ENCODE results near the gene ALOX5. TPM values are rescaled to one million over a fixed set of nuclear protein-coding genes. Genes with fewer than 3 reads are reported as not detected.

ALOX5 gene
- total RNA-seq, 1 experiment from 2014 or later: 66.5 TPM

- H3K4me2 ChIP-seq: no peak overlapping the region
- H3K4me3 ChIP-seq: no peak overlapping the region
- no TSS peak for BruUV-seq (replicated peaks)
- H4K20me1 ChIP-seq (ENCODE audit: insufficient read depth): peaks cover 4% of the 10 kb centered on the region
- no peak overlapping the region for H2AFZ ChIP-seq
- ChIA-PET CTCF (no interaction called here), POLR2A (ENCODE audit: unreplicated experiment) (no interaction called here)
- no peaks in the 10 kb centered on the region for H3K9me2 ChIP-seq (ENCODE audit: insufficient read depth)
- no peaks in the 10 kb centered on the region for H3K27me3 ChIP-seq (ENCODE audit: insufficient read depth, low read depth)
- H3K36me3 ChIP-seq (ENCODE audit: low read depth): no peaks in the 10 kb centered on the region
- TF ChIP-seq EZH2 (IDR thresholded peaks at IDR 0.05; ENCODE audit: low read depth): no peak
- no peak for TF ChIP-seq CTCF (conservative IDR thresholded peaks at IDR 0.05)
- intact Hi-C loops (cut with micrococcal nuclease; ENCODE audit: unreplicated experiment): loop anchor here (2.0 to 10.0 kb wide), 2 partner anchors 213 to 561 kb away; no protein-coding TSS in a partner anchor
- no peak for DNase-seq
- no peaks in the 10 kb centered on the region for H3F3A ChIP-seq (ENCODE audit: insufficient read depth, low read depth)
- no peaks in the 10 kb centered on the region for H3K79me2 ChIP-seq (ENCODE audit: low read depth)
- H3K9me3 ChIP-seq (ENCODE audit: insufficient read depth, low read depth): no peaks in the 10 kb centered on the region
- no peaks in the 10 kb centered on the region for H3K4me1 ChIP-seq (replicated peaks; ENCODE audit: insufficient read depth)
- H3K27ac ChIP-seq: no peak overlapping the region
Observed at GRCh38 chr10:45463244-45464116, 89.5 kb downstream of the ALOX5 start.

- Histone ChIP-seq H3K9me3 (ENCODE audit: insufficient read depth, low read depth) (no peaks in the 10 kb centered on the region), H3K27me3 (ENCODE audit: insufficient read depth, low read depth) (no peaks in the 10 kb centered on the region), H4K20me1 (ENCODE audit: insufficient read depth) (peaks cover 4% of the 10 kb centered on the region), H3K36me3 (ENCODE audit: low read depth) (no peaks in the 10 kb centered on the region), H2AFZ (no peak overlapping the region), H3K27ac (no peak overlapping the region), H3K4me1 (replicated peaks; ENCODE audit: insufficient read depth) (no peaks in the 10 kb centered on the region), H3K9me2 (ENCODE audit: insufficient read depth) (no peaks in the 10 kb centered on the region), H3F3A (ENCODE audit: insufficient read depth, low read depth) (no peaks in the 10 kb centered on the region), H3K4me3 (no peak overlapping the region), H3K79me2 (ENCODE audit: low read depth) (no peaks in the 10 kb centered on the region), H3K4me2 (no peak overlapping the region)
- POLR2A ChIA-PET (ENCODE audit: unreplicated experiment): no interaction called here
- no TSS peak for BruUV-seq (replicated peaks)
- intact Hi-C loops (cut with micrococcal nuclease; ENCODE audit: unreplicated experiment): loop anchor here (1.0 to 10.0 kb wide), 5 partner anchors 127 to 560 kb away; partner anchors contain the start of gene ZFAND4
- CTCF ChIA-PET: interaction anchor here (0.5 to 1.3 kb wide), 3 partner anchors 22 to 216 kb away, joined by 4 to 16 read pairs (median 5); no protein-coding TSS in a partner anchor
- TF ChIP-seq EZH2 (IDR thresholded peaks at IDR 0.05; ENCODE audit: low read depth) (no peak), CTCF (conservative IDR thresholded peaks at IDR 0.05) (peak; percentile 94)
- peak in 1 of 2 experiments; percentile 69 for DNase-seq
Observed at GRCh38 chr10:45464958-45465567, 91.0 kb downstream of the ALOX5 start.

GRCh38 chr10:45466784-45467183 lies 92.8 kb downstream of the ALOX5 start:
- H2AFZ ChIP-seq: no peak overlapping the region
- DNase-seq: no peak
- no peaks in the 10 kb centered on the region for H3K27me3 ChIP-seq (ENCODE audit: insufficient read depth, low read depth)
- peaks cover 4% of the 10 kb centered on the region for H4K20me1 ChIP-seq (ENCODE audit: insufficient read depth)
- H3K27ac ChIP-seq: no peak overlapping the region
- H3K4me3 ChIP-seq: no peak overlapping the region
- POLR2A ChIA-PET (ENCODE audit: unreplicated experiment): no interaction called here
- intact Hi-C loops (cut with micrococcal nuclease; ENCODE audit: unreplicated experiment): loop anchor here (5.0 to 10.0 kb wide), 3 partner anchors 126 to 558 kb away; no protein-coding TSS in a partner anchor
- H3F3A ChIP-seq (ENCODE audit: insufficient read depth, low read depth): peaks cover 7% of the 10 kb centered on the region; the same call in 1 of the 2 replicates
- no TSS peak for BruUV-seq (replicated peaks)
- H3K4me2 ChIP-seq: no peak overlapping the region
- no peaks in the 10 kb centered on the region for H3K79me2 ChIP-seq (ENCODE audit: low read depth)
- TF ChIP-seq EZH2 (IDR thresholded peaks at IDR 0.05; ENCODE audit: low read depth) (no peak), CTCF (conservative IDR thresholded peaks at IDR 0.05) (no peak)
- H3K36me3 ChIP-seq (ENCODE audit: low read depth): no peaks in the 10 kb centered on the region
- CTCF ChIA-PET: no interaction called here
- H3K9me3 ChIP-seq (ENCODE audit: insufficient read depth, low read depth): no peaks in the 10 kb centered on the region
- H3K4me1 ChIP-seq (replicated peaks; ENCODE audit: insufficient read depth): 0 out of 2 replicates have a peak, but pooled peaks cover 6% of the 10 kb centered on the region
- H3K9me2 ChIP-seq (ENCODE audit: insufficient read depth): no peaks in the 10 kb centered on the region
